Adrenal gland (tissue), 12 donors: ENCODE results near the gene LARP1B. TPM values are rescaled to one million over a fixed set of nuclear protein-coding genes. Genes with fewer than 3 reads are reported as not detected.
"Not testable (repeated sequence)": the region's sequence is repeated elsewhere in the genome, so short reads cannot be mapped to it uniquely, and the experiment has no call there.

Source experiments
- DNase-seq, 7 donors: peaks; one replicate each; pipeline ENCODE4 v3.0.0-alpha.2; 2019 to 2020
- H3K27ac ChIP-seq, 5 donors: fragments of 200-600 bp; sonication (generic) in 4 of 5; 1 replicate in 3 of 5; 2 replicates in 2 of 5; pipeline versions ENCODE4 v1.5.1 to v1.8.0; 2016 to 2020; ENCODE audit warnings: mild to moderate bottlenecking in 1 of 5
- H3K27me3 ChIP-seq: fragments of 200-600 bp; 2 replicates; pipeline ENCODE4 v1.8.0; 2021
- H3K36me3 ChIP-seq, 2 donors: fragments of 200-600 bp; replicated peaks in 1 of 2; 1 replicate in 1 of 2; 2 replicates in 1 of 2; pipeline versions ENCODE4 v1.5.1 to v1.8.0; 2018 to 2022
- H3K4me1 ChIP-seq, 2 donors: fragments of 200-600 bp; replicated peaks in 1 of 2; 1 replicate in 1 of 2; 2 replicates in 1 of 2; pipeline versions ENCODE4 v1.5.1 to v1.8.0; 2018 to 2021
- H3K4me3 ChIP-seq, 4 donors: fragments of 200-600 bp; sonication (generic) in 3 of 4; one replicate each; pipeline ENCODE4 v1.5.1; 2016 to 2018
- H3K9me3 ChIP-seq, 3 donors: fragments of 200-600 bp; sonication (generic) in 1 of 3; replicated peaks in 1 of 3; 1 replicate in 2 of 3; 2 replicates in 1 of 3; pipeline versions ENCODE4 v1.5.1 to v1.8.0; 2016 to 2021
- CTCF ChIP-seq, 6 experiments: fragments of 450-650 bp in 4 of 6; fragments of 200-600 bp in 2 of 6; sonication (generic) in 1 of 6; IDR thresholded peaks; 1 replicate in 5 of 6; 2 replicates in 1 of 6; pipeline versions ENCODE4 v1.5.1 to v1.8.0; 2016 to 2021; ENCODE audit warnings: antibody characterized with exemption in 6 of 6, mild to moderate bottlenecking in 2 of 6, moderate library complexity in 1 of 6
- POLR2A ChIP-seq, 2 donors: fragments of 450-650 bp; IDR thresholded peaks; one replicate each; pipeline ENCODE4 v1.6.1; 2017; ENCODE audit warnings: antibody characterized with exemption in 2 of 2, mild to moderate bottlenecking in 2 of 2, moderate library complexity in 1 of 2
- WGBS, 4 donors: extraction: QIAGEN DNeasy Blood & Tissue Kit in 2 of 4; methylation state at CpG; one replicate each; pipeline versions ENCODE4 v1.1.5 to v1.1.7; 2013 to 2017; 5-methylcytosine and 5-hydroxymethylcytosine counted together
- intact Hi-C, 2 donors: fragments of 100-400 bp; cut with DNase I; formaldehyde crosslinking; loops; one replicate each; pipeline versions ENCODE4 v1.14.1 to v1.15.0; 2022 to 2023
- polyA plus RNA-seq, 3 donors: library from polyadenylated mRNA; stranded (reverse); fragments of 200-250 nt in 2 of 3; fragments of 350-450 nt in 1 of 3; fragmentation: Illumina TruSeq in 1 of 3; extraction: RNeasy Lipid Tissue Mini Kit (QIAGEN cat#74804) in 1 of 3; gene quantifications; one replicate each; pipeline ENCODE4 v1.2.3, GENCODE V29; 2013 to 2014
- total RNA-seq, 9 donors: library from RNA; depleted of rRNA in 4 of 9; stranded (reverse); fragments of >200 nt in 4 of 9; fragments of 120-200 nt in 1 of 9; fragmentation: NEBNext Ultra II Directional in 1 of 9; extraction: Animal tissue kit (Norgen Biotek cat#: 25700) in 1 of 9; gene quantifications; one replicate each; pipeline versions ENCODE4 v1.1.0 to v1.2.4, GENCODE V29; 2013 to 2023
- donor health status: healthy with polysubstance abuse.
- donor health status: Bipolar disorder and iron deficiency.
- donor health status: DM: yes; HTN: yes; CAD: no.
- donor health status: DM: no; HTN: no; CAD: no.
- donor health status: DM: no; HTN: no; CAD: no.
- donor health status: DM: yes; HTN: yes; CAD: no.

LARP1B gene
- total and polyA plus RNA-seq, 12 donors, result 5.0 to 27.7 (median 12.3) TPM

DNA sequence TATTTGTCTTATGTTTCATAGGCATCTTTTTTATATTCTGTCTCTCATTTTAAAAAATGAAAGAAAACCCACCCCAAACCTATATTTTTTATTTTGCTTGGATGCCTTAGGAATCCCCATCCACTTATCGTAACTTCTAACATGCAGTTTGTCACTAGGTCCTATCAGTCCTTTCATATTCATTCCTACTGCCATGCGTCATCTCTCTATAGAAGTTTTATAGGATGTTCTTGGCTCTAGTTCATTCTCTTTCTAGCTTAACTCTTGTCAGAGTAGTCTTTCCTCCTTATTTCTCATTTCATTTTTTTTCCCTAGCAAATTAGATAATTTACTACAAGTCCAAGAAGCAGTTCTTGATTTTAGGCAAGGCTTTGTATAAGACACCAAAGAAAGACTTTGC, 92.7 kb downstream of the LARP1B start:
- DNase-seq, result no peak
- WGBS, 4 donors, result 85 to 95% (median 89%) methylated on average over 2 of the region's 2 CpGs
- no peak overlapping the region for H3K4me3 ChIP-seq
- no peaks in the 10 kb centered on the region for H3K9me3 ChIP-seq
- H3K36me3 ChIP-seq, result no peaks in the 10 kb centered on the region
- no peaks in the 10 kb centered on the region for H3K27me3 ChIP-seq
- TF ChIP-seq CTCF (IDR thresholded peaks at IDR 0.05) (no peak), POLR2A (IDR thresholded peaks at IDR 0.05) (no peak)
- intact Hi-C loops, result no loop called here
- H3K4me1 ChIP-seq, result no peaks in the 10 kb centered on the region
- H3K27ac ChIP-seq, result no peak overlapping the region

DNA sequence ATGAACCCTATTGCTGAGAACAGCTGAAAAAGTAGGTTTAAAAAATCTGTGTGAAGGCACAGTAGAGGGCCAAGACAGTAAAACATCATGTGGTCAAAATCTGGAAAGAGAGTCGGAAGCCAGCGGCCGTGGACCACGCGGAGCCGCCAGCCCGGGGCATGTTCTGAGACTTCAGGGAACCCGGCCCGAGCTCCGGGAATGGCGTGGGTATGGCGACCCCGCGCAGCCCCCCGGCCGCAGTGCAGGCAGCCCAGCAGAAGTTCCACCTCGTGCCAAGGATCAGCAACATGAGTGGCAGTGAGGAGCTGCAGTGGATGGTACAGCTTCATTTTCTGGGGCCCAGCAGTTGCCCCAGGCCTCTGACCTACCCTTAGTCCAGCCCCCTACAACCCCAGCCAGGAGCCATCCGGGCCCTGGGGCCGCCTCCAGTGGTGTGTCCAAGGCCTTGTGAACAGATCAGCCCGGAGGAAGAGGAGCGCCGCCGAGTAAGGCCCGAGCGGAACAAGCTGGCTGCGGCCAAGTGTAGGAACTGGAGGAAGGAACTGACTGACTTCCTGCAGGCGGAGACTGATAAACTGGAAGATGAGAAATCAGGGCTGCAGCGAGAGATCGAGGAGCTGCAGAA, 94.2 kb downstream of the LARP1B start:
- H3K9me3 ChIP-seq, result no peaks in the 10 kb centered on the region
- no peak overlapping the region for H3K4me3 ChIP-seq
- H3K36me3 ChIP-seq, result no peaks in the 10 kb centered on the region
- 95 to 97% (median 96%) methylated on average over 20 to 29 of the region's 29 CpGs for WGBS, 4 donors
- H3K27me3 ChIP-seq, result no peaks in the 10 kb centered on the region
- no peak for TF ChIP-seq POLR2A (IDR thresholded peaks at IDR 0.05)
- no peak for TF ChIP-seq CTCF (IDR thresholded peaks at IDR 0.05)
- no peak overlapping the region for H3K27ac ChIP-seq
- H3K4me1 ChIP-seq, result no peaks in the 10 kb centered on the region
- DNase-seq, result no peak
- intact Hi-C loops, result no loop called here

- DNase-seq, result no peak
- no peak for TF ChIP-seq POLR2A (IDR thresholded peaks at IDR 0.05)
- no peak for TF ChIP-seq CTCF (IDR thresholded peaks at IDR 0.05)
- Histone ChIP-seq H3K36me3 (no peaks in the 10 kb centered on the region), H3K4me3 (no peak overlapping the region), H3K4me1 (no peaks in the 10 kb centered on the region), H3K27ac (no peak overlapping the region), H3K27me3 (no peaks in the 10 kb centered on the region), H3K9me3 (no peaks in the 10 kb centered on the region)
- WGBS, 4 donors, result 96 to 98% (median 97%) methylated on average over 10 of the region's 10 CpGs
- intact Hi-C loops, result no loop called here
Measured at GRCh38 chr4:128155874-128156456, 94.9 kb downstream of the LARP1B start.

DNA sequence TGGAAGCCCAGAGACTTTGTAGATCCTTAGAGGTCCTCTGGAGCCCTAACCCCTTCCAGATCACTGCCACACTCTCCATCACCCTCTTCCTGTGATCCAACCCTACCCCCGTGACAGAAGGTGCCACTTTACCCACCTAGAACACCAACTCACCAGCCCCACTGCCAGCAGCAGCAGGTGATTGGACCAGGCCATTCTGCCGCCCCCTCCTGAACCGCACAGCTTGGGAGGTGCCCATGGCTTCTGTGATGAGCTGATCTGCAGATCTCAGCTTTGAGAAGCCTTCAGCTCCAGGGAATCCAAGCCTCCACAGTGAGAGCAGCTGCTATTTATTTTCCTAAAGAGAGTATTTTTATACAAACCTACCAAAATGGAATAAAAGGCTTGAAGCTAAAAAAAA, 95.4 kb downstream of the LARP1B start:
- WGBS, 4 donors, result 90 to 100% (median 97%) methylated on average over 3 of the region's 3 CpGs
- H3K36me3 ChIP-seq, DNase-seq, H3K9me3 ChIP-seq, intact Hi-C loops, H3K4me1 ChIP-seq, H3K4me3 ChIP-seq, H3K27me3 ChIP-seq, H3K27ac ChIP-seq: not testable (repeated sequence)

DNA sequence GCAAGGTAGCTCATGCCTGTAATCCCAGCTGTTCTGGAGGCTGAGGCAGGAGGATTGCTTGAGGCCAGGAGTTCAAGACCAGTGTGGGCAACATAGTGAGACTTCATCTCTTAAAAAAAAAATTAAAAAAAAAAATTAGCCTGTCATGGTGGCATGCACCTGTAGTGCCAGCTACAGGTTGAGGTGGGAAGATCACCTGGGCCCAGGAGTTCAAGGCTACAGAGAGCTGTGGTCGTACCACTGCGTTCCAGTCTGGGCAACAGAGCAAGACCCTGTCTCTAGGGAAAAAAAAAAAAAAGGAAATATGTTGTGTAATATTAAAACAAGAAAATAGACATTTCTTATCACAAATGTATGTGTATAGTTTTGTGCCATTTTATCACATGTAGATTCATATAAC, 97.8 kb downstream of the LARP1B start:
- no peaks in the 10 kb centered on the region for H3K36me3 ChIP-seq
- WGBS, 4 donors, result 90 to 100% (median 95%) methylated on average over 2 of the region's 2 CpGs
- H3K4me3 ChIP-seq, result no peak overlapping the region
- DNase-seq, result no peak
- no peaks in the 10 kb centered on the region for H3K27me3 ChIP-seq
- H3K4me1 ChIP-seq, result peaks cover 0 to 4% of the 10 kb centered on the region in 2 donors
- H3K27ac ChIP-seq, result no peak overlapping the region
- no peaks in the 10 kb centered on the region for H3K9me3 ChIP-seq
- intact Hi-C loops, result no loop called here
- TF ChIP-seq CTCF (IDR thresholded peaks at IDR 0.05) (no peak), POLR2A (IDR thresholded peaks at IDR 0.05) (no peak)
